ENCODE measurements around the gene IL21.
"Not testable (repeated sequence)": the region's sequence is repeated elsewhere in the genome, so short reads cannot be mapped to it uniquely, and the experiment has no call there.

IL21 gene

GRCh38 chr4:122577189-122577553, 43.7 kb downstream of the IL21 start:
- DNase-seq, result no peak

GRCh38 chr4:122576261-122577188, 44.3 kb downstream of the IL21 start:
- no peak for DNase-seq

DNA sequence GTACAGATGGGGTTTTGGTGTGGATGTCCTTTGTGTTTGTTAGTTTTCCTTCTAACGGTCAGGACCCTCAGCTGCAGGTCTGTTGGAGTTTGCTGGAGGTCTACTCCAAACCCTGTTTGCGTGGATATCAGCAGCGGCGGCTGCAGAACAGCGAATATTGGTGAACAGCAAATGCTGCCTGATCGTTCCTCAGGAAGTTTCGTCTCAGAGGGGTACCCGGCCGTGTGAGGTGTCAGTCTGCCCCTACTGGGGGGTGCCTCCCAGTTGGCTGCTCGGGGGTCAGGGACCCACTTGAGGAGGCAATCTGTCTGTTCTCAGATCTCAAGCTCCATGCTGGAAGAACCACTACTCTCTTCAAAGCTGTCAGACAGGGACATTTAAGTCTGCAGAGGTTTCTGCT, 46.5 kb downstream of the IL21 start:
- not testable (repeated sequence) for DNase-seq

- no peak for DNase-seq
Observed at GRCh38 chr4:122562449-122562848, 58.4 kb downstream of the IL21 start.
